NCI-H1105 treated with DMSO at 0.1 percent for 48 hours (cell line): ENCODE results near the gene TMC5.

Experiments
- DNase-seq: peaks from one replicate; lab custom pipeline; 2025; lab: John Stamatoyannopoulos, UW

The TMC5 gene

GRCh38 chr16:19458722-19459379 lies 41.2 kb downstream of the TMC5 start:
- DNase-seq = no peak

DNA sequence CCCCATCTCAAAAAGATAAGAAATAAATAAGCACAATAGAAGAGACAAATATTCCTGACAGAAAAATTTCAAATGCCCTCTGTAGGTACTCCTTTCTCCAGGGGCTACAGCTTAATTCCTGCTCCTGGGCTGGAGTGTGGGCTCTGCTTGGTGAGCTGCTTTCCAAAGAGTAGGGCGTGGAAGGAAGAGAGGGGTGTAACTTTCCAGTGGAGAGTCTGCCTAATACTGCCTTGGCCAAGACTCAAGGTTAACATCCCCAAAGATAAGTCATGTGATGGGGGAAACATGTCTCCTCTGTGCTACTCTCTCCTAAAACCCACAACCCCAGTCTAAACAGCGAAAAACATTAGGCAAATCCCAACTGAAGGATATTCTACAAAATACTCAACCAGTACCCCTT lies 42.7 kb downstream of the TMC5 start:
- DNase-seq = no peak

DNA sequence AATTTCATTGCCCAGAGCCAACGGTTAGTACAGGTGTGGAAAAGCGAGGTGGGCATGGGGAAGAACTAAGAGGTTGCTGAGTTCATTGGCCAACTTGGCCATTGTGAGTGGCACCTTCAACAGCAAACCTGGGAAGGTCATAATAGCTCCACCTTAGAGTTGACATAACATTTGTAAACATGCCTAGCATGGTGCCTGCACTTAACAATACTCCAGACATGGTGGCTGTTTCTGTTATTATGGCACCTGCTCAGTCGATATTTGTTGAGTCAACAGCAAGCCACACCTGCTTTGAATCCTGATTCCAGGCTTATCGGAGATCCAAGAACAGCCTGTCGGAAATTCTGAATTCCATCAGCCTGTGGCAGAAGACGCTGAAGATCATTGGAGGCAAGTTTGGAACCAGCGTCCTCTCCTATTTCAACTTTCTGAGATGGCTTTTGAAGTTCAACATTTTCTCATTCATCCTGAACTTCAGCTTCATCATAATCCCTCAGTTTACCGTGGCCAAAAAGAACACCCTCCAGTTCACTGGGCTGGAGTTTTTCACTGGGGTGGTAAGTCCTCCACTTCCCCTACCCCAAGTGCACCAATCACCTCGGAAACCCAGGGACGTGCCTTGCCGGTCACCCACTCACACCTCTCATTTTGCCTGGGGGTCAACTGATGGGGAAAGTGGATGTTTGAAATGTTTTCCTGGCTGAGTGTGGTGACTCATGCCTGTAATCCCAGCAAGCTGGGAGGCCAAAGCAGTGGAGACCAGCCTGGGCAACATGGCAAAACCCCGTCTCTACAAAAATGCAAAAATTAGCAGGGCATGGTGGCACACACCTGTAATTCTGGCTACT lies 46.0 kb downstream of the TMC5 start:
- no peak for DNase-seq

DNA sequence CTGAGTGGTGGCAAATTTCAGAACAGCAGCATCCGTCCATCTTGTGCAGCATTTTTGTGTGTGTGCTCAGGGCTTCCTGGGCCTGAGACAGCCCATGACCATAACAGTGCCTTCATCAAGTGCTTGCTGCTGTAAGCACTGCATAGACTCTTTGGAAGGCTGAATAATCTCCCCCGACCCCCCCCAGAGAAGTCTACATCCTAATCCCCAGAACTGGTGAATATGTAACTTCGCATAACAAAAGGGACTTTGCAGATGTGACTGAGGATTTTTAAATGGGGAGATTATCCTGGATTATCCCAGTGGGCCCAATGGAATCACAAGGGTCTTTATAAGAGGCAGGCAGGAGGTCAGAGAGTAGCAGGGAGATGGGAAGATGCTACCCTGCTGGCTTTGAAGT lies 50.6 kb downstream of the TMC5 start:
- DNase-seq = no peak

- no peak for DNase-seq
Observed at GRCh38 chr16:19472482-19472881, 54.8 kb downstream of the TMC5 start.

- DNase-seq = no peak
Observed at GRCh38 chr16:19474617-19475016, 56.9 kb downstream of the TMC5 start.

- DNase-seq = no peak
Observed at GRCh38 chr16:19478505-19478904, 60.8 kb downstream of the TMC5 start.

GRCh38 chr16:19479302-19479721 lies 61.6 kb downstream of the TMC5 start:
- no peak for DNase-seq

DNA sequence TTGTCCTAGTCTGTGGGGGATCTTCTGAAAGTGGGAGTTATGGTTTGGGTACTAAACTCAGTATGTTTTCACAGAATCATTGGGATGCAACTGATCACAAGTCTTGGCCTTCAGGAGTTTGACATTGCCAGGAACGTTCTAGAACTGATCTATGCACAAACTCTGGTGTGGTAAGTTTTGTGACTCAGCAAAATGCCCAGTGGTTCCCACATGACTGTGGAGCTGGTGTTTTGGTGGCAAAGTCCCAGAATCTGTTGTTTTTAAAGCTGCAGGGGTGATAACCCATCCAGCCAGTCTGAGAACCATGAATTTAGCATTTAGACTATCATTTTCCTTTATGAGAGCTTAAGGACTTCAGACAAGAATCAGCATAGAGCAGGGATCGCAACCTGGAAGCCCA lies 63.6 kb downstream of the TMC5 start:
- DNase-seq = no peak

- DNase-seq = no peak
Observed at GRCh38 chr16:19481769-19482168, 64.1 kb downstream of the TMC5 start.

DNA sequence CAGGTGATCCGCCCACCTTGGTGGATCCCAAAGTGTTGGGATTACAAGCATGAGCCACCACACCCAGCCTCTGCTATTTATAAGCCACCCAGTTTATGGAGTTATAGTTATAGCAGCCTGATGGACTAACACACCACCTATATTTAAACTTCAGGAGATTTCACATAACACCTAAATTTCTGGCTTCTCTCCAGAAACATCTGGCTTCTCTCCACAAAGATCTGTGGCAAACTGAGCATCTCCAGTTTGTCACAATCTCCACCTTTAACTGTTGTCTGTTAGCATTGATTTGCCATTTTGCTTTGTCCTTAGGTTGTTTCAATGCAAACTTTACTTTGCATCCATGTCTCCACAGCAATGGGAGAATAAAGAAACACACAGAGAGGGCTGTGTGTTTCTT lies 64.6 kb downstream of the TMC5 start:
- DNase-seq = no peak

DNA sequence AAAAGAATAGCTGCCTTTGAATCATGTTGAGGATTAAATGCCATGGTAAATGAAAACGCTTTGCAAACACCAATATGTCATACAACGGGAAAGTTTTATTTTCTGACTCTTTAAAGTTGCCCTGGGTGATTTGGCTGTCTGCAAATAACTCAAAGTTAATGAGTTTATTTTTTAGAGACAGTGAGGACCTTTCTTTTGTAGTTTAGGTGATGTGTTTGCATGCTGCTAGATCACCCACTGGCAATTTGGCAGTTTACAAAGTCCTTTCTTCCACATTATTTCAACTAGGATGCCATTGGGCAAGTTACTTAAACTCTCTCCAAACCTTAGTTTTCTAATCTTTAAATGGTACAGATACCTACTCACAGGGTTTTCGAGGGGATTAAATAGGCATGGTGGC lies 66.4 kb downstream of the TMC5 start:
- no peak for DNase-seq

DNA sequence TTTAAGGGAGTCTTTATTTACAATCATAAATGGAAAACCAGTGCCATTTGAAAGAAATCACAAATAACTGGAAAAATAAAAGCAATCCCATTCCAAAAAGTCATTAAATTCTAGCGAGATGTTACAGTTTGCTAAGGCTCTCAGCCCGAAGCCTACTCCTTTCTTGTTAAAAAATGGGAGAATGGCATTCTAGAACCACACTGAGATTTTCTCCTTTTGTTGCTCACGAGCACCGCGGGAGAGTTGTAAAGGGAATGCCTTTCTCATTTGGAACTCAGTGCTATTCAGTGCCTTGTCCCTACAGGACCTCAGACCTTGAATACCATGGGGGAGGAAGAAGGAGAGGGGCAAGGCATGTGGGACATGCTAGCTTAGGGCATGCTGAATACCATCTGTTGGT lies 67.9 kb downstream of the TMC5 start:
- DNase-seq = no peak

DNA sequence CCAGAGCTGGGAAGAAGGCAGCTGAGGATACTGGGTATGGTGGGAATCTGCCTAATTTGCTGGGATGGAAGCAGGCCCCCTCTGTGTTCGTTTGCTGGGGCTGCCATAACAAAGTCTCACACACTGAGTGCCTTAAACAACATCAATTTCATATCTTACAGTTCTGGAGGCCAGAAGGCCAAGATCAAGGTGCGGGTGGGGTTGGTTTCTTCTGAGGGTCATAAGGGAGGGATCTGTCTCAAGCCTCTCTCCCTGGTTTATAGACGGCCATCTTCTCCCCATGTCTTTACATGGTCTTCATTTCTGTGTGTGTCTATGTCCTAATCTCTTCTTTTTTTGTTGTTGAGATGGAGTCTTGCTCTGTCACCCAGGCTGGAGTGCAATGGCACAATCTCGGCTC lies 68.4 kb downstream of the TMC5 start:
- no peak for DNase-seq

DNA sequence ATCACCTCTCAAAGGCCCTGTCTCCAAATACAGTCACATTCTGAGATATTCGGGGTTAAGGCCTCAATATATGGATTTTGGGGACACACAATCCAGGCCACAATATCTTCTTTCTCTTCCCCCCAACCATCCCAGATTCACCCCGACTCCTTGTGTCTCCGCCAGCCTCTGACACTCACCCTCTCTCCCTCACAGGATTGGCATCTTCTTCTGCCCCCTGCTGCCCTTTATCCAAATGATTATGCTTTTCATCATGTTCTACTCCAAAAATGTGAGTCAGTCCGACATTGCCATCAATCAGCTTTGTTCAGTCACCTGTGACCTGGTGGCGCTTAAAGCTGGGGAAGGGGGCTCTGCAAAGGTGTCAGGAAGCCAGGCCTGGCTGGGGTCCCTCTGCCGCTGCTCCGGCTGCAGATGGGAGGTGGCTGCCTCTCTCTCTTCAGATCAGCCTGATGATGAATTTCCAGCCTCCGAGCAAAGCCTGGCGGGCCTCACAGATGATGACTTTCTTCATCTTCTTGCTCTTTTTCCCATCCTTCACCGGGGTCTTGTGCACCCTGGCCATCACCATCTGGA lies 69.2 kb downstream of the TMC5 start:
- DNase-seq = no peak

GRCh38 chr16:19488213-19488640 lies 70.5 kb downstream of the TMC5 start:
- no peak for DNase-seq

DNA sequence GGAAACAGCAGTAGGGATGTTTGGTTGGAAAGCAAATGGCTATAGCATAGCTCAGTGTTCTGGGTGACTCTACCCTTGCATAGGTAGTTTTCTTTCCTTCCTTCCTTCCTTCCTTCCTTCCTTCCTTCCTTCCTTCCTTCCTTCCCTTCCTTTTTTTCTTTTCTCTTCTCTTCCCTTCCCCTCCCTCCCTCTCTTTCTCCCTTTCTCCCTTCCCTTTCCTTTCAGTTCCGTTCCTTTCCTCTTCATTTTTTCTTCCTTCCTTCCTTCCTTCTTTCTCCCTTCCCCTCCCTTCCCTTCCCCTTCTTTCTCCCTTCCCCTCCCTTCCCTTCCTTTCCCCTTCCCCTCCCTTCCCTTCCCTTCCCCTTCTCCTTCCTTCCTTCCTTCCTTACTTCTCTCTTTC lies 72.9 kb downstream of the TMC5 start:
- no peak for DNase-seq

DNA sequence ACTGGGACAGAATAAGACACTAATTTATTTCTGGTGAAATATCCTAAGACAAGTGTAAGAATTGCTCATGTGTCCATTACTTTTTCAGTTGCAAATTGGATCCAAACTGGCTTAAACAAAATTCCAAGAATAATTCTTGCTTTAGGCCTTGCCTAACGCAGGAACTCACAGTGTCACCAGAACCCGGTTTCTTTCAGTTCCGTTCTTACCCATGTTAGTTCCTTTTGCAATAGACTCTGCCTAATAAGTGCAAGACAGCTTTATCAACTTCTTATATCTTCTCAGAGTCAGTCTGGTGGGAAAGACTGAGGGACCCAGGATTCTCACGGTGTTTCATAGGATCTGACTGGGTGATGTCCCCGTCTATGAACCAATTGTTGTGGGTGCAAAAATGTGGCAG lies 79.5 kb downstream of the TMC5 start:
- no peak for DNase-seq

DNA sequence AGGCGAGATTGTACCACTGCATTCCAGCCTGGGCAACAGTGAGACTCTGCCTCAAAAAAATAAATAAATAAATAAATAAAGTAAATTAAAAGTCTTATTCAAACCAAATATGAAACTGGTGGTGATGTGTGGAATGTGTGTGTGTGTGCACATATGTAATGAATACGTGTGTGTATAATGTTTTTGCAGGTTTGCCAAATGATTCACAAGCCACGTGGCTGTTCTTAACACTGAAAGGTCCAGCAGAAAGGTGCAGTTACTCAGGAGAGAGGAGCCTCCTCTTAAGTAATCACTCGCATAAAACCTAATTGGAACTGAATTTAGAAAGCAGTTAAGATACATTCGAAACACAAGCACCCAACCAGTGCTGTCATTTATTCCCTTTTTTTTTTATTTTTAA lies 81.3 kb downstream of the TMC5 start:
- no peak for DNase-seq

DNA sequence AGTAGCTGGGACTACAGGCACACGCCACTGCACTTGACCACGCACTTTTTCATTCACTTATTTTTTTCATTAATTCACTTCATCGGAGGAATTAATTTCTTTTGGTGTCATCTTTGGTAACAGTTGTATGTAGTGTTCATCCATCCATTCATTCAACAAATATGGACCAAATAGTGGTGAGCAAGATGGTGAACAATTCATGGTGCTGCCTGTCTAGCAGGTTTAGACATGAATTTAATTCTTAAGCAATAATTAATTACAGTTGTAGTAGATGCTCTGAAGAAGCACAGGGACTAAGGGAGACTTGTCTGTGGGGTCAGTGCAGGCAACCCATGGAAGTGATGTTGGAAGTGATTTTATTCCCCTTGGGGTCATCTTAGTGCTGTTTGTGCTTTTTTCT lies 81.8 kb downstream of the TMC5 start:
- no peak for DNase-seq

DNA sequence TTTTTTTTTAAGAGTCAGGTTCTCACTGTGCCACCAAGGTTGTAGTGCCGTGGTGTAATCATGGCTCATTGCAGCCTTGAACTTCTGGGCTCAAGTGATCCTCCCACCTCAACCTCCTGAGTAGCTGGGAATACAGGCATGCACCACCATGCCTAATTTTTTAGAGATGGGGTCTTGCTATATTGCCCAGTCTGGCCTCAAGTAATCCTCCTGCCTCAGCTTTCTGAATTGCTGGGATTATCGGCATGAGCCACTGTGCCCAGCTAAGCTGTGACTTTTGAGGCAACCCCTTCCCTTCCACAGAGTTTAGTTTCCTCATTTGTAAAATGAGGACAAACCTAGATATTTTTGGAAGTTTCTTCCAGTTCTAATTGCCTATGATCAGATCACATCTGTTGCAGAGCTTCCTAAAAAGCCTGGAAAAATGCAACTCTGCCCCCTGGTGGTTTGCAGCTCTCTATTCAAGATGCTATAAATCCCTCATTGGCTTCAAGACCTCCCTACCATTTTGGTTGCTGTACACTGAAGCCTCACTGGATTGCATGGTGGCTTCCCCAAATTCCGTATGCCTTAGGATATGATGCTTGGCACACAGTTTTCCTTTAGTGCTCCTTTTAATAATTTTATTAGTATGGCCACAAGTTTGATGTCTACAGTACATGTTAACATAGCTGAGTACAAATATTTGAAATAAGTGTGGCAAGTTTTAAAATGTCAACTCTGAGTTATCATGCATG lies 84.9 kb downstream of the TMC5 start:
- DNase-seq = peak; percentile 51

GRCh38 chr16:19503461-19504075 lies 85.9 kb downstream of the TMC5 start:
- DNase-seq = no peak
